GM12801 (cell line): ENCODE measurements around the gene CPT1B.

Experiments
- CTCF ChIP-seq: IDR thresholded peaks from one replicate; pipeline ENCODE4 v1.5.1; 2011; ENCODE audit warnings: control low read depth; ENCODE audit not compliant: insufficient read length; ENCODE audit errors: extremely low read depth

Gene CPT1B

GRCh38 chr22:50526834-50527801 is 51.1 kb downstream of the CPT1B start:
- no peak for TF ChIP-seq CTCF

GRCh38 chr22:50526108-50526833 is 52.0 kb downstream of the CPT1B start:
- no peak for TF ChIP-seq CTCF

- no peak for TF ChIP-seq CTCF
Measured at GRCh38 chr22:50525858-50526107, 52.4 kb downstream of the CPT1B start.

GRCh38 chr22:50525104-50525857 is 52.9 kb downstream of the CPT1B start, which contains the start of gene SCO2:
SCO2 (minus strand) TSS chr22:50525598; CDS start chr22:50524411, 1,187 bp downstream.
- TF ChIP-seq CTCF: no peak

GRCh38 chr22:50524676-50525103 is 53.5 kb downstream of the CPT1B start:
- no peak for TF ChIP-seq CTCF

- no peak for TF ChIP-seq CTCF
Measured at GRCh38 chr22:50523806-50524675, 54.2 kb downstream of the CPT1B start.
